K562 (cell line): ENCODE data around the gene SERINC5. TPM values are rescaled to one million over a fixed set of nuclear protein-coding genes. Genes with fewer than 3 reads are reported as not detected.

ENCODE experiments used
- ATAC-seq: fragments of 200-7000 bp; cut with Tn5 transposase; 3 replicates; pipeline ENCODE4 v1.9.1; 2020; ENCODE audit warnings: moderate library complexity
- BruUV-seq: library from RNA; stranded (reverse); fragments of 400-500 nt; replicated peaks from 2 replicates; lab custom pipeline; 2021; lab: Mats Ljungman, UMichigan
- CTCF ChIA-PET: fragments of 300-600 bp; formaldehyde crosslinking; extraction: SDS; loops from one replicate; lab custom pipeline; 2021; ENCODE audit warnings: low intra/inter-chr PET ratio; lab: Yijun Ruan, JAX
- POLR2A ChIA-PET: fragments of 300-600, 350-650 bp; sonication (Branson Sonifier 250); formaldehyde crosslinking; extraction: SDS; loops from one replicate; lab custom pipeline; 2021; ENCODE audit warnings: antibody characterized with exemption, inconsistent platforms; lab: Yijun Ruan, JAX
- DNase-seq, 4 experiments: peaks; one replicate each; pipeline versions ENCODE4 v3.0.0 to v3.0.0-alpha.2; 2011 to 2018; ENCODE audit warnings: low spot score in 3 of 4, mixed read lengths in 3 of 4; ENCODE audit errors: extremely low read depth in 1 of 4
- FAIRE-seq: peaks from 2 replicates; lab custom pipeline; 2011; peaks lifted over from hg19 to GRCh38; lab: Jason Lieb, UNC
- H2AFZ ChIP-seq: 2 replicates; pipeline ENCODE4 v1.6.0; 2011; ENCODE audit warnings: low read depth, low read length, control low read depth, inconsistent platforms
- H3K27ac ChIP-seq: fragments of 200-600 bp; 3 replicates; pipeline ENCODE4 v1.8.0; 2011; ENCODE audit warnings: low read depth, mild to moderate bottlenecking, control low read depth, inconsistent platforms, low read length, moderate library complexity, mixed read lengths; ENCODE audit errors: extremely low read depth
- H3K27me3 ChIP-seq, 2 experiments: fragments of 300-600 bp in 1 of 2; 2 replicates in 1 of 2; 3 replicates in 1 of 2; pipeline versions ENCODE4 v1.6.0 to v1.8.0; 2011; ENCODE audit warnings: inconsistent platforms in 2 of 2, low read length in 2 of 2, mild to moderate bottlenecking in 1 of 2, mixed read lengths in 1 of 2, moderate library complexity in 1 of 2; ENCODE audit not compliant: control insufficient read depth in 2 of 2, insufficient read depth in 2 of 2
- H3K36me3 ChIP-seq: fragments of 300-600 bp; 3 replicates; pipeline ENCODE4 v1.8.0; 2011; ENCODE audit warnings: mild to moderate bottlenecking, low read length, inconsistent platforms; ENCODE audit not compliant: control insufficient read depth, insufficient read depth
- H3K4me1 ChIP-seq, 2 experiments: fragments of 200-600 bp in 1 of 2; replicated peaks in 1 of 2; 2 replicates in 1 of 2; 3 replicates in 1 of 2; pipeline versions ENCODE4 v1.5.1 to v1.8.0; 2011; ENCODE audit warnings: inconsistent platforms in 2 of 2, low read length in 2 of 2, mild to moderate bottlenecking in 1 of 2, mixed read lengths in 1 of 2, moderate library complexity in 1 of 2; ENCODE audit not compliant: control insufficient read depth in 2 of 2, insufficient read depth in 2 of 2
- H3K4me2 ChIP-seq: 2 replicates; pipeline ENCODE4 v1.6.1; 2011; ENCODE audit warnings: low read length, control low read depth, inconsistent platforms, mixed read lengths; ENCODE audit not compliant: insufficient read depth
- H3K4me3 ChIP-seq: fragments of 200-600 bp; sonication (generic), shearing (Covaris generic); 2 replicates; pipeline ENCODE4 v1.5.1; 2016; ENCODE audit warnings: control low read depth, inconsistent platforms
- H3K79me2 ChIP-seq: fragments of 200-600 bp; 3 replicates; pipeline ENCODE4 v1.8.0; 2011; ENCODE audit warnings: low read length, inconsistent platforms; ENCODE audit not compliant: control insufficient read depth, insufficient read depth
- H3K9ac ChIP-seq, 2 experiments: 2 replicates each; pipeline versions ENCODE4 v1.6.0 to v1.6.1; 2011; ENCODE audit warnings: low read depth in 2 of 2, low read length in 2 of 2, control low read depth in 1 of 2, inconsistent platforms in 1 of 2, mild to moderate bottlenecking in 1 of 2, mixed read lengths in 1 of 2; ENCODE audit not compliant: insufficient read depth in 1 of 2
- H3K9me1 ChIP-seq: one replicate; pipeline ENCODE4 v1.6.0; 2011; ENCODE audit warnings: inconsistent platforms, mild to moderate bottlenecking, low read length, moderate library complexity; ENCODE audit not compliant: control insufficient read depth, insufficient read depth
- H3K9me3 ChIP-seq: replicated peaks from 2 replicates; pipeline ENCODE4 v1.5.1; 2011; ENCODE audit warnings: low read depth, low read length, inconsistent platforms; ENCODE audit not compliant: control insufficient read depth, insufficient read depth
- H4K20me1 ChIP-seq: replicated peaks from 2 replicates; pipeline ENCODE4 v1.6.1; 2011; ENCODE audit warnings: low read length, inconsistent platforms, mixed read lengths; ENCODE audit not compliant: control insufficient read depth, insufficient read depth
- BRD4 ChIP-seq: fragments of 200-600 bp; sonication (generic); IDR thresholded peaks from 2 replicates; pipeline ENCODE4 v1.6.1; 2017; ENCODE audit warnings: inconsistent platforms
- CREM ChIP-seq: IDR thresholded peaks from 2 replicates; pipeline ENCODE4 v1.6.1; 2014; ENCODE audit warnings: antibody characterized with exemption, low read depth
- CTCFL ChIP-seq: IDR thresholded peaks from 2 replicates; pipeline ENCODE4 v1.6.1; 2011; ENCODE audit warnings: borderline replicate concordance, low read depth, mild to moderate bottlenecking, moderate library complexity, low read length; ENCODE audit not compliant: insufficient read depth, poor library complexity, severe bottlenecking
- E4F1 ChIP-seq: fragments of 250-450 bp; sonication (Bioruptor Pico); IDR thresholded peaks from 2 replicates; pipeline ENCODE4 v1.5.0; 2021; ENCODE audit warnings: mild to moderate bottlenecking, borderline replicate concordance
- EZH2 ChIP-seq: IDR thresholded peaks from 2 replicates; pipeline ENCODE4 v1.6.1; 2012; ENCODE audit warnings: low read depth, mild to moderate bottlenecking, inconsistent platforms, low read length, borderline replicate concordance
- FUS ChIP-seq: fragments of 200-400 bp; formaldehyde crosslinking; optimal IDR thresholded peaks from 2 replicates; pipeline ENCODE3; 2017; ENCODE audit warnings: low read depth, low read length
- HMGXB4 ChIP-seq: sonication (generic); formaldehyde crosslinking; IDR thresholded peaks from 2 replicates; pipeline ENCODE4 v1.8.1; 2023; ENCODE audit warnings: mild to moderate bottlenecking, missing genetic modification reagents
- L3MBTL2 ChIP-seq: fragments of 450-650 bp; IDR thresholded peaks from 2 replicates; pipeline ENCODE4 v1.6.1; 2016; ENCODE audit warnings: mild to moderate bottlenecking, moderate library complexity
- TAL1 ChIP-seq: fragments of 450-650 bp; IDR thresholded peaks from 2 replicates; pipeline ENCODE4 v1.6.1; 2016; ENCODE audit warnings: mild to moderate bottlenecking
- ZKSCAN3 ChIP-seq: fragments of 250-450 bp; sonication (Bioruptor Pico); IDR thresholded peaks from 2 replicates; pipeline ENCODE4 v1.4.0; 2020
- ZNF253 ChIP-seq: fragments of 250-450 bp; sonication (Bioruptor Pico); conservative IDR thresholded peaks from 2 replicates; pipeline ENCODE4 v1.6.1; 2021; ENCODE audit warnings: mild to moderate bottlenecking
- ZNF347 ChIP-seq: fragments of 450-650 bp; formaldehyde crosslinking; IDR thresholded peaks from 2 replicates; pipeline ENCODE4 v1.4.0; 2020; ENCODE audit warnings: low read depth, mild to moderate bottlenecking, moderate library complexity
- ZNF408 ChIP-seq: fragments of 250-450 bp; sonication (Bioruptor Pico); IDR thresholded peaks from 2 replicates; pipeline ENCODE4 v1.4.0; 2020; ENCODE audit warnings: low read depth, mild to moderate bottlenecking, moderate library complexity
- ZNF77 ChIP-seq: fragments of 250-450 bp; sonication (Bioruptor Pico); IDR thresholded peaks from 2 replicates; pipeline ENCODE4 v1.5.0; 2020
- WGBS: fragments of 100-300 bp; shearing (Covaris generic); methylation state at CpG from one replicate; pipeline ENCODE4 v1.1.6; 2016; ENCODE audit warnings: low coverage, mixed read lengths; ENCODE audit not compliant: insufficient coverage; ENCODE audit errors: missing lambda C conversion rate; 5-methylcytosine and 5-hydroxymethylcytosine counted together
- in situ Hi-C: fragments of 300-500 bp; cut with MboI; formaldehyde crosslinking; loops from 4 replicates; pipeline ENCODE4 v1.15.0; 2018; ENCODE audit warnings: inconsistent platforms, mixed read lengths
- intact Hi-C: fragments of 100-400 bp; cut with micrococcal nuclease; formaldehyde crosslinking; loops from 2 replicates; pipeline ENCODE4 v1.14.2; 2022
- polyA plus RNA-seq, 8 experiments: library from polyadenylated mRNA; depleted of rRNA in 4 of 8; stranded (reverse) in 5 of 8; unstranded in 3 of 8; fragments of >200 nt; fragmentation: Nextera tagmentation in 2 of 8; fragmentation: Illumina TruSeq in 1 of 8; extraction: Ambion mirVana in 2 of 8; extraction: Trizol in 1 of 8; gene quantifications; 2 replicates each; pipeline versions ENCODE4 v1.2.1 to v1.2.3, GENCODE V29; 2011 to 2014; ENCODE audit warnings: inconsistent platforms in 1 of 8, missing spikeins in 1 of 8
- total RNA-seq, 7 experiments: library from RNA; depleted of rRNA in 6 of 7; stranded (reverse); fragments of >200 nt in 6 of 7; fragmentation: Illumina TruSeq in 2 of 7; extraction: Trizol in 2 of 7; gene quantifications; 2 replicates each; pipeline versions ENCODE4 v1.2.1 to v1.2.3, GENCODE V29; 2011 to 2021; ENCODE audit warnings: low replicate concordance in 1 of 7

Gene SERINC5
- total and polyA plus RNA-seq, 9 of the 15 experiments (the other 6 are each of a cell fraction or from before 2014, with no cell fraction given): 1.4 to 7.9 (median 3.7) TPM

- POLR2A ChIA-PET: interaction anchor here (0.9 kb wide), 1 partner anchor 13 kb away, joined by 6 read pairs; no protein-coding TSS in a partner anchor
- 42% methylated on average over 8 of the region's 8 CpGs for WGBS
- no TSS peak for BruUV-seq
- ATAC-seq (no peak), DNase-seq (no peak), FAIRE-seq (no peak)
- H3K4me2 ChIP-seq: no peak overlapping the region
- in situ Hi-C loops: no loop called here
- H3K9me3 ChIP-seq: no peaks in the 10 kb centered on the region
- no peaks in the 10 kb centered on the region for H3K9me1 ChIP-seq
- H3K36me3 ChIP-seq: no peaks in the 10 kb centered on the region
- no peaks in the 10 kb centered on the region for H3K27me3 ChIP-seq
- intact Hi-C loops: no loop called here
- H3K27ac ChIP-seq: no peak overlapping the region
- no peak overlapping the region for H3K4me3 ChIP-seq
- H2AFZ ChIP-seq: no peak overlapping the region
- H4K20me1 ChIP-seq: no peaks in the 10 kb centered on the region
- CTCF ChIA-PET: no interaction called here
- H3K9ac ChIP-seq: no peak overlapping the region
- no peaks in the 10 kb centered on the region for H3K79me2 ChIP-seq
- H3K4me1 ChIP-seq: no peaks in the 10 kb centered on the region; a peak in 1 of 5 replicates
- TF ChIP-seq BRD4 (no peak), CTCFL (no peak), HMGXB4 (CRISPR knock-in tag) (no peak), ZNF77 (CRISPR knock-in tag) (no peak), ZNF347 (CRISPR knock-in tag) (no peak), ZNF408 (CRISPR knock-in tag) (no peak), L3MBTL2 (no peak), EZH2 (no peak), E4F1 (CRISPR knock-in tag) (no peak), ZNF253 (CRISPR knock-in tag) (no peak), FUS (no peak), CREM (no peak), ZKSCAN3 (no peak), TAL1 (no peak)
Measured at GRCh38 chr5:80269991-80270438, 14.2 kb upstream of the SERINC5 start.
